CD4-positive, alpha-beta T cell (primary cell): Measurements from ENCODE around the gene FAM227B. TPM values are rescaled to one million over a fixed set of nuclear protein-coding genes. Genes with fewer than 3 reads are reported as not detected.
"Not testable (repeated sequence)": the region's sequence is repeated elsewhere in the genome, so short reads cannot be mapped to it uniquely, and the experiment has no call there.

Experiments used
- ATAC-seq: fragments of 200-7000 bp; cut with Tn5 transposase; one replicate; pipeline ENCODE4 v1.10.0; 2022; ENCODE audit warnings: mild to moderate bottlenecking; ENCODE audit not compliant: poor library complexity
- CTCF ChIA-PET: fragments of 350-600 bp; sonication (Branson Sonifier 250); formaldehyde crosslinking; loops from one replicate; lab custom pipeline; 2021; ENCODE audit warnings: antibody characterized with exemption, inconsistent platforms; lab: Charles Lee
- POLR2A ChIA-PET: fragments of 350-600 bp; sonication (Branson Sonifier 250); formaldehyde crosslinking; loops from one replicate; lab custom pipeline; 2021; ENCODE audit warnings: antibody characterized with exemption, inconsistent platforms; lab: Charles Lee
- DNase-seq, 14 experiments: peaks; one replicate each; pipeline ENCODE4 v3.0.0-alpha.2; 2013 to 2020; ENCODE audit warnings: mixed read lengths in 2 of 14
- H3K27ac ChIP-seq, 2 donors: one replicate each; pipeline versions ENCODE4 v1.5.1 to v1.7.0; 2013; ENCODE audit warnings: low read length in 2 of 2, low read depth in 1 of 2, mild to moderate bottlenecking in 1 of 2
- H3K27me3 ChIP-seq, 2 experiments: 1 replicate in 1 of 2; 2 replicates in 1 of 2; pipeline versions ENCODE4 v1.6.1 to v1.7.0; 2013; ENCODE audit warnings: low read length in 2 of 2, control low read depth in 1 of 2, mild to moderate bottlenecking in 1 of 2, moderate library complexity in 1 of 2; ENCODE audit not compliant: insufficient read depth in 2 of 2, control insufficient read depth in 1 of 2
- H3K36me3 ChIP-seq: one replicate; pipeline ENCODE4 v1.6.1; 2013; ENCODE audit warnings: low read length, control low read depth; ENCODE audit not compliant: insufficient read depth
- H3K4me1 ChIP-seq: one replicate; pipeline ENCODE4 v1.6.1; 2013; ENCODE audit warnings: low read length, control low read depth; ENCODE audit not compliant: insufficient read depth
- H3K4me3 ChIP-seq: one replicate; pipeline ENCODE4 v1.5.1; 2013; ENCODE audit warnings: mild to moderate bottlenecking, low read length, moderate library complexity
- H3K9me3 ChIP-seq, 2 experiments: 1 replicate in 1 of 2; 2 replicates in 1 of 2; pipeline versions ENCODE4 v1.6.1 to v1.7.0; 2013; ENCODE audit warnings: low read length in 2 of 2, mild to moderate bottlenecking in 2 of 2, control low read depth in 1 of 2, moderate library complexity in 1 of 2; ENCODE audit not compliant: control insufficient read depth in 1 of 2, insufficient read depth in 1 of 2
- H3K27ac Mint-ChIP-seq: one replicate; pipeline ENCODE4 v1.8.0; 2020; ENCODE audit warnings: mixed read lengths
- H3K27me3 Mint-ChIP-seq: one replicate; pipeline ENCODE4 v1.8.0; 2021; ENCODE audit warnings: mixed read lengths
- H3K36me3 Mint-ChIP-seq: one replicate; pipeline ENCODE4 v1.8.0; 2021; ENCODE audit warnings: low read depth, mixed read lengths
- H3K4me1 Mint-ChIP-seq: one replicate; pipeline ENCODE4 v1.8.0; 2021; ENCODE audit warnings: low read depth, mixed read lengths
- H3K4me3 Mint-ChIP-seq: one replicate; pipeline ENCODE4 v1.8.0; 2020; ENCODE audit warnings: mild to moderate bottlenecking, mixed read lengths
- H3K9me3 Mint-ChIP-seq: one replicate; pipeline ENCODE4 v1.8.0; 2020; ENCODE audit warnings: mixed read lengths
- CTCF ChIP-seq: fragments of 200-600 bp; IDR thresholded peaks from one replicate; pipeline ENCODE4 v1.8.0; 2022; ENCODE audit warnings: antibody characterized with exemption, mild to moderate bottlenecking
- intact Hi-C, 2 experiments: fragments of 100-400 bp; cut with DNase I in 1 of 2; cut with micrococcal nuclease in 1 of 2; formaldehyde crosslinking; loops; one replicate each; pipeline versions ENCODE4 v1.15.1 to v1.9.0; 2023 to 2025; cut with DNase I, micrococcal nuclease
- total RNA-seq, 174 experiments: library from RNA in 2 of 174; stranded (reverse) in 2 of 174; gene quantifications; one replicate each; pipeline ENCODE4 v1.2.3 and lab custom pipeline; 2021 to 2026

The FAM227B gene
- total RNA-seq, 2 experiments from 2014 or later = 3.0 to 4.4 TPM

- intact Hi-C loops = no loop called here
- no peak for TF ChIP-seq CTCF
- Mint-ChIP-seq H3K27ac (no peak overlapping the region), H3K27me3 (no peaks in the 10 kb centered on the region), H3K4me1 (no peaks in the 10 kb centered on the region), H3K36me3 (no peaks in the 10 kb centered on the region), H3K9me3 (peaks cover 2% of the 10 kb centered on the region), H3K4me3 (no peak overlapping the region)
- CTCF ChIA-PET = no interaction called here
- Histone ChIP-seq H3K4me1 (no peaks in the 10 kb centered on the region), H3K36me3 (no peaks in the 10 kb centered on the region), H3K4me3 (no peak overlapping the region), H3K27ac (no peak overlapping the region), H3K27me3 (no peaks in the 10 kb centered on the region), H3K9me3 (peaks cover 6% of the 10 kb centered on the region in 2 experiments)
- POLR2A ChIA-PET = no interaction called here
- DNase-seq (no peak), ATAC-seq (no peak)
Measured at GRCh38 chr15:49370782-49371181, 249.8 kb downstream of the FAM227B start.

DNA sequence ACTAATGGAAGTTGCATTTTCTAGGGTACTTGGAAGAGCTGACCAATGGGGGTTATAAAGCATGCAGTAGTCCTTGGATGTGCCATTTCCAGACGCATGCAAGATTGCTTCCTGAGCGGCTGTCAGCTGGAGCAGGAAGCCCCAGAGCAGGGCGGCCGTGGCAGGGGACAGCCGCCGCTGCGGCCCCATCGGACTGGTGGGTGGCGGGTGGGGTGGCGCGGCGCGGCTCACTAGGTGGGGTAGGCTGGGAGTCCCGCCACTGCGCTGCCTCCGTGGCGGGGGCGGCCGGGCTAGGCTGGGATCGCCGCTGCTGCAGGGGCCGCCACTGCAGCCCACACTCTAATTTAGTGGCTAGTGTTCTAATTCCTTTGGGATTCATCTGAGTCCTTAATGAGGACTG, 254.1 kb downstream of the FAM227B start:
- ChIA-PET CTCF (no interaction called here), POLR2A (no interaction called here)
- DNase-seq (no peak), ATAC-seq (no peak)
- Histone ChIP-seq H3K27ac (no peak overlapping the region), H3K27me3 (no peaks in the 10 kb centered on the region), H3K4me3 (no peak overlapping the region), H3K4me1 (no peaks in the 10 kb centered on the region), H3K36me3 (no peaks in the 10 kb centered on the region), H3K9me3 (peaks cover 6% of the 10 kb centered on the region in 2 experiments)
- no peak for TF ChIP-seq CTCF
- H3K9me3 Mint-ChIP-seq = peaks cover 2% of the 10 kb centered on the region
- no peak overlapping the region for H3K4me3 Mint-ChIP-seq
- intact Hi-C loops = no loop called here
- no peaks in the 10 kb centered on the region for H3K4me1 Mint-ChIP-seq
- H3K27ac Mint-ChIP-seq = no peak overlapping the region
- no peaks in the 10 kb centered on the region for H3K27me3 Mint-ChIP-seq
- peaks cover 5% of the 10 kb centered on the region for H3K36me3 Mint-ChIP-seq

GRCh38 chr15:49361370-49361769, 259.2 kb downstream of the FAM227B start:
- ATAC-seq = no peak
- no peak for TF ChIP-seq CTCF
- Histone ChIP-seq H3K4me3 (no peak overlapping the region), H3K9me3 (peaks cover 0 to 2% of the 10 kb centered on the region in 2 experiments), H3K27ac (no peak overlapping the region), H3K36me3 (no peaks in the 10 kb centered on the region), H3K27me3 (no peaks in the 10 kb centered on the region), H3K4me1 (no peaks in the 10 kb centered on the region)
- POLR2A ChIA-PET = no interaction called here
- Mint-ChIP-seq H3K27me3 (no peaks in the 10 kb centered on the region), H3K36me3 (peaks cover 5% of the 10 kb centered on the region), H3K4me3 (no peak overlapping the region), H3K4me1 (no peaks in the 10 kb centered on the region), H3K27ac (no peak overlapping the region), H3K9me3 (peaks cover 4% of the 10 kb centered on the region)
- intact Hi-C loops = no loop called here
- CTCF ChIA-PET = no interaction called here
- DNase-seq = no peak

DNA sequence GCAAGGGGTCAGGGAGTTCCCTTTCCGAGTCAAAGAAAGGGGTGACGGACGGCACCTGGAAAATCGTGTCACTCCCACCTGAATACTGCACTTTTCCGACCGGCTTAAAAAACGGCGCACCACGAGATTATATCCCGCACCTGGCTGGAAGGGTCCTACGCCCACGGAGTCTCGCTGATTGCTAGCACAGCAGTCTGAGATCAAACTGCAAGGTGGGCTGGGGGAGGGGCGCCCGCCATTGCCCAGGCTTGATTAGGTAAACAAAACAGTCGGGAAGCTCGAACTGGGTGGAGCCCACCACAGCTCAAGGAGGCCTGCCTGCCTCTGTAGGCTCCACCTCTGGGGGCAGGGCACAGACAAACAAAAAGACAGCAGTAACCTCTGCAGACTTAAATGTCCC, 266.2 kb downstream of the FAM227B start:
- H3K9me3 ChIP-seq, H3K4me1 ChIP-seq, H3K4me1 Mint-ChIP-seq, H3K4me3 ChIP-seq, POLR2A ChIA-PET, H3K27me3 ChIP-seq, DNase-seq, H3K9me3 Mint-ChIP-seq, CTCF ChIA-PET, intact Hi-C loops, ATAC-seq, H3K27ac Mint-ChIP-seq, H3K36me3 ChIP-seq, H3K27me3 Mint-ChIP-seq, H3K4me3 Mint-ChIP-seq, H3K27ac ChIP-seq: not testable (repeated sequence)
- peaks cover 29% of the 10 kb centered on the region for H3K36me3 Mint-ChIP-seq
